HG03064 (cell line): ENCODE measurements around the gene KCND3.
"Not testable (repeated sequence)": the region's sequence is repeated elsewhere in the genome, so short reads cannot be mapped to it uniquely, and the experiment has no call there.

Experiments used
- ATAC-seq: cut with Tn5 transposase; IDR thresholded peaks from one replicate; pipeline ENCODE4 v1.9.1; 2021; ENCODE audit warnings: low read depth; ENCODE audit not compliant: unreplicated experiment

KCND3 gene

GRCh38 chr1:111751906-111752575 lies 237.4 kb downstream of the KCND3 start:
- no peak for ATAC-seq

- ATAC-seq = no peak
Measured at GRCh38 chr1:111750856-111751255, 238.6 kb downstream of the KCND3 start.

- no peak for ATAC-seq
Measured at GRCh38 chr1:111749628-111750027, 239.8 kb downstream of the KCND3 start.

- no peak for ATAC-seq
Measured at GRCh38 chr1:111747947-111748346, 241.5 kb downstream of the KCND3 start.

GRCh38 chr1:111747282-111747734 lies 242.2 kb downstream of the KCND3 start:
- no peak for ATAC-seq

GRCh38 chr1:111746614-111746999 lies 242.9 kb downstream of the KCND3 start:
- ATAC-seq = no peak

- ATAC-seq = no peak
Measured at GRCh38 chr1:111745675-111746613, 243.5 kb downstream of the KCND3 start.

- ATAC-seq = no peak
Measured at GRCh38 chr1:111743679-111744101, 245.8 kb downstream of the KCND3 start.

- no peak for ATAC-seq
Measured at GRCh38 chr1:111742938-111743549, 246.4 kb downstream of the KCND3 start.

GRCh38 chr1:111742292-111742691 lies 247.2 kb downstream of the KCND3 start:
- ATAC-seq = not testable (repeated sequence)

GRCh38 chr1:111739925-111740765 lies 249.3 kb downstream of the KCND3 start:
- no peak for ATAC-seq

- ATAC-seq = peak; percentile 82
Measured at GRCh38 chr1:111739194-111739924, 250.1 kb downstream of the KCND3 start, which contains the start of gene INKA2. TSS of gene INKA2 (minus strand) at chr1:111739395. CDS start at chr1:111739242, 153 bp downstream.

- peak; percentile 40 for ATAC-seq
Measured at GRCh38 chr1:111738436-111739193, 250.9 kb downstream of the KCND3 start.

GRCh38 chr1:111738133-111738435 lies 251.4 kb downstream of the KCND3 start:
- no peak for ATAC-seq

GRCh38 chr1:111737216-111738132 lies 252.0 kb downstream of the KCND3 start:
- ATAC-seq = no peak

GRCh38 chr1:111736548-111737215 lies 252.8 kb downstream of the KCND3 start:
- ATAC-seq = no peak

- no peak for ATAC-seq
Measured at GRCh38 chr1:111735858-111736544, 253.5 kb downstream of the KCND3 start.
